NCI-H524 treated with DMSO at 0.1 percent for 48 hours (cell line): Measurements from ENCODE around the gene BLOC1S5.
"Not testable (repeated sequence)": the region's sequence is repeated elsewhere in the genome, so short reads cannot be mapped to it uniquely, and the experiment has no call there.

Experiments used
- DNase-seq: peaks from one replicate; lab custom pipeline; 2025; lab: John Stamatoyannopoulos, UW

The BLOC1S5 gene

GRCh38 chr6:8082572-8082953 lies 18.4 kb upstream of the BLOC1S5 start:
- no peak for DNase-seq

GRCh38 chr6:8080362-8081151 lies 16.4 kb upstream of the BLOC1S5 start:
- DNase-seq, result no peak

GRCh38 chr6:8079126-8079525 lies 14.9 kb upstream of the BLOC1S5 start:
- DNase-seq, result no peak

- DNase-seq, result no peak
These were observed 13.8 kb upstream of the BLOC1S5 start for GRCh38 chr6:8077991-8078390.

GRCh38 chr6:8075704-8076103 lies 11.5 kb upstream of the BLOC1S5 start:
- DNase-seq, result no peak

GRCh38 chr6:8075185-8075584 lies 11.0 kb upstream of the BLOC1S5 start:
- DNase-seq, result no peak

- DNase-seq, result no peak
These were observed 10.0 kb upstream of the BLOC1S5 start for GRCh38 chr6:8074213-8074612.

- no peak for DNase-seq
These were observed 9.6 kb upstream of the BLOC1S5 start for GRCh38 chr6:8073758-8074157.

GRCh38 chr6:8070718-8071117 lies 6.5 kb upstream of the BLOC1S5 start:
- DNase-seq, result no peak

GRCh38 chr6:8069631-8070284 lies 5.6 kb upstream of the BLOC1S5 start:
- no peak for DNase-seq

- DNase-seq, result no peak
These were observed 5.0 kb upstream of the BLOC1S5 start for GRCh38 chr6:8069151-8069550.

GRCh38 chr6:8066108-8066507 lies 1.9 kb upstream of the BLOC1S5 start:
- no peak for DNase-seq

GRCh38 chr6:8065519-8065911 lies 1.3 kb upstream of the BLOC1S5 start:
- no peak for DNase-seq

GRCh38 chr6:8064638-8065518 lies 689 bp upstream of the BLOC1S5 start:
- no peak for DNase-seq

GRCh38 chr6:8061736-8062135 lies 2.5 kb downstream of the BLOC1S5 start:
- no peak for DNase-seq

- no peak for DNase-seq
These were observed 3.8 kb downstream of the BLOC1S5 start for GRCh38 chr6:8060346-8060745.

- no peak for DNase-seq
These were observed 5.1 kb downstream of the BLOC1S5 start for GRCh38 chr6:8059129-8059528.

GRCh38 chr6:8057793-8058192 lies 6.4 kb downstream of the BLOC1S5 start:
- no peak for DNase-seq

GRCh38 chr6:8057263-8057662 lies 6.9 kb downstream of the BLOC1S5 start:
- no peak for DNase-seq

GRCh38 chr6:8054276-8054675 lies 9.9 kb downstream of the BLOC1S5 start:
- no peak for DNase-seq

GRCh38 chr6:8047541-8048292 lies 16.5 kb downstream of the BLOC1S5 start:
- no peak for DNase-seq

- DNase-seq, result not testable (repeated sequence)
These were observed 18.4 kb downstream of the BLOC1S5 start for GRCh38 chr6:8045769-8046168.
